NB4 (cell line): Measurements from ENCODE around the gene GCH1.

Source experiments
- CTCF ChIP-seq: IDR thresholded peaks from one replicate; pipeline ENCODE4 v1.5.1; 2012; ENCODE audit warnings: low read depth, low read length
- POLR2A ChIP-seq: IDR thresholded peaks from 2 replicates; pipeline ENCODE4 v1.6.1; 2011; ENCODE audit warnings: mild to moderate bottlenecking; ENCODE audit not compliant: insufficient read length; ENCODE audit errors: extremely low read depth

- no peak for TF ChIP-seq CTCF
- no peak for TF ChIP-seq POLR2A
Measured at GRCh38 chr14:54877703-54878021, 25.0 kb downstream of the GCH1 start.
